Right atrium auricular region (tissue), 2 donors: ENCODE measurements around the gene IL4. TPM values are rescaled to one million over a fixed set of nuclear protein-coding genes. Genes with fewer than 3 reads are reported as not detected.

Experiments used
- DNase-seq: peaks from one replicate; pipeline ENCODE4 v3.0.0-alpha.2; 2019; ENCODE audit warnings: low spot score
- H3K27ac ChIP-seq, 2 donors: fragments of 200-600 bp; sonication (generic); 1 replicate in 1 of 2; 2 replicates in 1 of 2; pipeline ENCODE4 v1.5.1; 2016 to 2019
- H3K27me3 ChIP-seq, 2 donors: fragments of 200-600 bp; sonication (generic); one replicate each; pipeline versions ENCODE4 v1.5.1 to v1.6.0; 2017 to 2019
- H3K36me3 ChIP-seq: fragments of 200-600 bp; sonication (generic); one replicate; pipeline ENCODE4 v1.5.1; 2016
- H3K4me1 ChIP-seq, 2 donors: fragments of 200-600 bp; sonication (generic); one replicate each; pipeline versions ENCODE4 v1.5.1 to v1.6.0; 2017 to 2019
- H3K4me3 ChIP-seq, 2 donors: fragments of 200-600 bp; sonication (generic); 1 replicate in 1 of 2; 2 replicates in 1 of 2; pipeline ENCODE4 v1.5.1; 2017 to 2019; ENCODE audit warnings: mild to moderate bottlenecking in 1 of 2, moderate library complexity in 1 of 2
- H3K9me3 ChIP-seq, 2 donors: fragments of 200-600 bp; sonication (generic); one replicate each; pipeline ENCODE4 v1.5.1; 2019
- CTCF ChIP-seq, 2 donors: fragments of 200-600 bp; sonication (generic); IDR thresholded peaks; one replicate each; pipeline ENCODE4 v1.5.1; 2019; ENCODE audit warnings: antibody characterized with exemption in 2 of 2
- total RNA-seq, 2 donors: library from RNA; depleted of rRNA; stranded (reverse); fragments of >200 nt; gene quantifications; one replicate each; pipeline ENCODE4 v1.1.0, GENCODE V29; 2016

Gene IL4
- total RNA-seq, 2 donors from 2014 or later, result not detected

GRCh38 chr5:132681983-132682382, 8.2 kb downstream of the IL4 start:
- no peak overlapping the region for H3K4me3 ChIP-seq
- H3K4me1 ChIP-seq, result no peaks in the 10 kb centered on the region
- no peak overlapping the region for H3K27ac ChIP-seq
- H3K36me3 ChIP-seq, result no peaks in the 10 kb centered on the region
- H3K27me3 ChIP-seq, result no peaks in the 10 kb centered on the region
- H3K9me3 ChIP-seq, result no peaks in the 10 kb centered on the region
- TF ChIP-seq CTCF (IDR thresholded peaks at IDR 0.05), result no peak
- DNase-seq, result no peak

GRCh38 chr5:132684491-132684890, 10.7 kb downstream of the IL4 start:
- Histone ChIP-seq H3K36me3 (no peaks in the 10 kb centered on the region), H3K27ac (no peak overlapping the region), H3K9me3 (no peaks in the 10 kb centered on the region), H3K4me3 (no peak overlapping the region), H3K4me1 (no peaks in the 10 kb centered on the region), H3K27me3 (no peaks in the 10 kb centered on the region)
- TF ChIP-seq CTCF (IDR thresholded peaks at IDR 0.05), result no peak
- no peak for DNase-seq

- Histone ChIP-seq H3K4me1 (no peaks in the 10 kb centered on the region), H3K27me3 (no peaks in the 10 kb centered on the region), H3K27ac (no peak overlapping the region), H3K36me3 (no peaks in the 10 kb centered on the region), H3K9me3 (no peaks in the 10 kb centered on the region), H3K4me3 (no peak overlapping the region)
- no peak for TF ChIP-seq CTCF (IDR thresholded peaks at IDR 0.05)
- DNase-seq, result no peak
Observed at GRCh38 chr5:132684922-132685720, 11.3 kb downstream of the IL4 start.

DNA sequence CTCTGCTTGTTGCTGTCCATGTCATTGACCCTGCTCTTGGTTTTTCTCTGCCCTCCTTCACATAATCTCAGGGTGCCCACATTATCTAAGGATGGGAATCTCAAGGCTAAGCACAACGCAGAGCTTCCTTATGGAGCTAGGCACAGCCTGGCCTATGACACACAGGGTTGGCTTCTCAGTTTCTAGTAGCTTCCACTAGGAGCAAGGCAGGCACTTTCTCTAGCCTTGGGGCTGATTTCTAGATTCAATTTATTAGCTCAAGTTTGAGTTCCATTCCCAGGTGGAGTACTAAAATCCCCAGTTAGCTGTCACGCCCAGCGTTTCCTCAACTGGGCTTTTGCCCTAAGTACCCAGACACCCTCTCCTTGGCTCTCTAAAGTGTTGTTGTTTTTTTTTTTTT, 12.4 kb downstream of the IL4 start:
- H3K4me1 ChIP-seq, result no peaks in the 10 kb centered on the region
- no peak overlapping the region for H3K27ac ChIP-seq
- H3K4me3 ChIP-seq, result no peak overlapping the region
- no peaks in the 10 kb centered on the region for H3K9me3 ChIP-seq
- DNase-seq, result no peak
- H3K36me3 ChIP-seq, result no peaks in the 10 kb centered on the region
- H3K27me3 ChIP-seq, result no peaks in the 10 kb centered on the region
- no peak for TF ChIP-seq CTCF (IDR thresholded peaks at IDR 0.05)

DNA sequence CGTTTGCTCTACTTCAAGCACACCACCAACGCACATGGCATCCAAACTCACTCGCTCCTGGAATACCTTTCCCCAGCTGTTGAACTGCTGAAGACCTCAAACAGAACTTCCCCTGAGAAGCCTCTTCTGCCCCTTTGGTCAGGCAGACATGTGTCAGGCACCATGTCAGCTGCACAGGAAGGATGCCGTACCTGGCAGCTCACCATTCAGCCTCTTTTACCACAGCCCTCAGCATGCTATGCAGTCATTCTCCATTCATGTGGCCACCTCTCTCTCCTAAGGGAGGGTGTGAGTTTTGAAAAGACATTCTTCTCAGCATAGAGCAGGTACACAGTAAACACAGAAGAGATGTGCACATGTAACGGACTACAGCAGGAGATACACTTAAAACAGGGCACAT, 14.2 kb downstream of the IL4 start:
- Histone ChIP-seq H3K9me3 (no peaks in the 10 kb centered on the region), H3K27ac (no peak overlapping the region), H3K4me3 (no peak overlapping the region), H3K27me3 (no peaks in the 10 kb centered on the region), H3K36me3 (no peaks in the 10 kb centered on the region), H3K4me1 (no peaks in the 10 kb centered on the region)
- TF ChIP-seq CTCF (IDR thresholded peaks at IDR 0.05), result no peak
- DNase-seq, result no peak
